Parathyroid adenoma (tissue), 2 donors: ENCODE measurements around the gene OTUD3.

Experiments
- H2AFZ ChIP-seq: fragments of 300-600 bp; sonication (generic); one replicate; pipeline ENCODE4 v1.7.0; 2017; ENCODE audit warnings: antibody characterized with exemption, mild to moderate bottlenecking
- H3K27ac ChIP-seq: fragments of 300-600 bp; sonication (generic); one replicate; pipeline ENCODE4 v1.7.0; 2017
- H3K27me3 ChIP-seq: fragments of 300-600 bp; sonication (generic); one replicate; pipeline ENCODE4 v1.7.0; 2017; ENCODE audit warnings: low read length; ENCODE audit not compliant: control insufficient read depth, insufficient read depth
- H3K36me3 ChIP-seq: fragments of 300-600 bp; sonication (generic); one replicate; pipeline ENCODE4 v1.7.0; 2017; ENCODE audit warnings: low read length; ENCODE audit not compliant: control insufficient read depth, insufficient read depth
- H3K4me1 ChIP-seq: fragments of 300-600 bp; sonication (generic); one replicate; pipeline ENCODE4 v1.7.0; 2017; ENCODE audit warnings: control low read depth
- H3K4me2 ChIP-seq: fragments of 300-600 bp; sonication (generic); one replicate; pipeline ENCODE4 v1.7.0; 2017; ENCODE audit warnings: low read length
- H3K4me3 ChIP-seq: fragments of 300-600 bp; sonication (generic); one replicate; pipeline ENCODE4 v1.7.0; 2017; ENCODE audit warnings: low read depth, low read length
- H3K79me2 ChIP-seq: fragments of 300-600 bp; sonication (generic); one replicate; pipeline ENCODE4 v1.7.0; 2017; ENCODE audit warnings: control low read depth
- H3K9ac ChIP-seq: fragments of 300-600 bp; sonication (generic); one replicate; pipeline ENCODE4 v1.7.0; 2017; ENCODE audit warnings: mild to moderate bottlenecking
- H3K9me3 ChIP-seq: fragments of 300-600 bp; sonication (generic); one replicate; pipeline ENCODE4 v1.7.0; 2017; ENCODE audit warnings: low read length; ENCODE audit not compliant: control insufficient read depth
- CTCF ChIP-seq: fragments of 300-600 bp; sonication (generic); IDR thresholded peaks from one replicate; pipeline ENCODE4 v1.7.0; 2017; ENCODE audit warnings: antibody characterized with exemption, mild to moderate bottlenecking
- donor health status: primary hyperparathyroidism.

OTUD3 gene

GRCh38 chr1:19934336-19934735 lies 52.1 kb downstream of the OTUD3 start:
- H3K4me2 ChIP-seq, result no peak overlapping the region
- no peak overlapping the region for H3K4me3 ChIP-seq
- no peaks in the 10 kb centered on the region for H3K4me1 ChIP-seq
- H3K36me3 ChIP-seq, result no peaks in the 10 kb centered on the region
- H3K27ac ChIP-seq, result no peak overlapping the region
- H3K9me3 ChIP-seq, result no peaks in the 10 kb centered on the region
- no peak for TF ChIP-seq CTCF
- no peak overlapping the region for H2AFZ ChIP-seq
- H3K79me2 ChIP-seq, result no peaks in the 10 kb centered on the region
- no peak overlapping the region for H3K9ac ChIP-seq
- no peaks in the 10 kb centered on the region for H3K27me3 ChIP-seq

GRCh38 chr1:19936061-19936750 lies 54.0 kb downstream of the OTUD3 start:
- H3K9me3 ChIP-seq, result no peaks in the 10 kb centered on the region
- H3K9ac ChIP-seq, result no peak overlapping the region
- no peaks in the 10 kb centered on the region for H3K4me1 ChIP-seq
- no peaks in the 10 kb centered on the region for H3K79me2 ChIP-seq
- no peak overlapping the region for H3K27ac ChIP-seq
- no peak overlapping the region for H2AFZ ChIP-seq
- no peaks in the 10 kb centered on the region for H3K27me3 ChIP-seq
- H3K4me3 ChIP-seq, result no peak overlapping the region
- no peak overlapping the region for H3K4me2 ChIP-seq
- no peaks in the 10 kb centered on the region for H3K36me3 ChIP-seq
- no peak for TF ChIP-seq CTCF

- no peak overlapping the region for H3K4me3 ChIP-seq
- H3K4me2 ChIP-seq, result no peak overlapping the region
- H3K36me3 ChIP-seq, result no peaks in the 10 kb centered on the region
- no peak overlapping the region for H2AFZ ChIP-seq
- no peak for TF ChIP-seq CTCF
- no peaks in the 10 kb centered on the region for H3K9me3 ChIP-seq
- no peaks in the 10 kb centered on the region for H3K79me2 ChIP-seq
- no peak overlapping the region for H3K27ac ChIP-seq
- no peaks in the 10 kb centered on the region for H3K27me3 ChIP-seq
- no peaks in the 10 kb centered on the region for H3K4me1 ChIP-seq
- no peak overlapping the region for H3K9ac ChIP-seq
Measured at GRCh38 chr1:19938472-19938871, 56.3 kb downstream of the OTUD3 start.

GRCh38 chr1:19940486-19941205 lies 58.5 kb downstream of the OTUD3 start:
- no peaks in the 10 kb centered on the region for H3K9me3 ChIP-seq
- no peak overlapping the region for H3K4me2 ChIP-seq
- no peaks in the 10 kb centered on the region for H3K4me1 ChIP-seq
- H3K27me3 ChIP-seq, result no peaks in the 10 kb centered on the region
- no peaks in the 10 kb centered on the region for H3K79me2 ChIP-seq
- no peak for TF ChIP-seq CTCF
- no peak overlapping the region for H3K27ac ChIP-seq
- no peak overlapping the region for H3K4me3 ChIP-seq
- H3K36me3 ChIP-seq, result no peaks in the 10 kb centered on the region
- no peak overlapping the region for H3K9ac ChIP-seq
- no peak overlapping the region for H2AFZ ChIP-seq

- no peak overlapping the region for H3K9ac ChIP-seq
- H3K4me2 ChIP-seq, result no peak overlapping the region
Measured at GRCh38 chr1:19941206-19941568, 59.0 kb downstream of the OTUD3 start.

More at GRCh38 chr1:19941206-19941568, 59.0 kb downstream of the OTUD3 start:
- Histone ChIP-seq H3K4me1 (peaks cover 3% of the 10 kb centered on the region), H3K27me3 (no peaks in the 10 kb centered on the region), H3K79me2 (no peaks in the 10 kb centered on the region), H3K9me3 (no peaks in the 10 kb centered on the region), H3K36me3 (no peaks in the 10 kb centered on the region), H3K4me3 (no peak overlapping the region), H3K27ac (no peak overlapping the region), H2AFZ (no peak overlapping the region)
- no peak for TF ChIP-seq CTCF
